Activated CD8-positive, alpha-beta T cell treated with anti-CD3 and anti-CD28 coated beads for 36 hours (primary cell): ENCODE data around the gene TMEM158. TPM values are rescaled to one million over a fixed set of nuclear protein-coding genes. Genes with fewer than 3 reads are reported as not detected.

Source experiments
- ATAC-seq: fragments of 200-7000 bp; cut with Tn5 transposase; one replicate; pipeline ENCODE4 v1.10.0; 2021; ENCODE audit warnings: mild to moderate bottlenecking, moderate library complexity
- CTCF ChIA-PET: fragments of 350-600 bp; sonication (Branson Sonifier 250); formaldehyde crosslinking; loops from one replicate; lab custom pipeline; 2021; ENCODE audit warnings: antibody characterized with exemption; lab: Charles Lee
- POLR2A ChIA-PET: fragments of 350-600 bp; sonication (Branson Sonifier 250); formaldehyde crosslinking; loops from one replicate; lab custom pipeline; 2021; ENCODE audit warnings: antibody characterized with exemption; lab: Charles Lee
- DNase-seq: peaks from one replicate; pipeline ENCODE4 v3.0.0-alpha.2; 2020
- H3K27ac Mint-ChIP-seq: one replicate; pipeline ENCODE4 v1.8.0; 2021; ENCODE audit warnings: mild to moderate bottlenecking, mixed read lengths
- H3K27me3 Mint-ChIP-seq: one replicate; pipeline ENCODE4 v1.8.0; 2021; ENCODE audit warnings: mixed read lengths
- H3K36me3 Mint-ChIP-seq: one replicate; pipeline ENCODE4 v1.8.0; 2021; ENCODE audit warnings: low read depth, mixed read lengths
- H3K4me1 Mint-ChIP-seq: one replicate; pipeline ENCODE4 v1.8.0; 2021; ENCODE audit warnings: low read depth, mixed read lengths
- H3K4me3 Mint-ChIP-seq: one replicate; pipeline ENCODE4 v1.8.0; 2021; ENCODE audit warnings: mild to moderate bottlenecking, moderate library complexity, mixed read lengths
- H3K9me3 Mint-ChIP-seq: one replicate; pipeline ENCODE4 v1.8.0; 2021; ENCODE audit warnings: mixed read lengths
- intact Hi-C: fragments of 100-400 bp; cut with micrococcal nuclease; formaldehyde crosslinking; loops from one replicate; pipeline ENCODE4 v1.10.0; 2022
- total RNA-seq, 2 experiments: library from RNA; stranded (reverse); gene quantifications; one replicate each; pipeline ENCODE4 v1.2.3, GENCODE V29; 2021
- TF ChIP-seq, protein P1 (sequence below): fragments of 200-600 bp; IDR thresholded peaks from one replicate; pipeline ENCODE4 v1.8.0; 2022; ENCODE audit warnings: antibody characterized with exemption, mild to moderate bottlenecking

TMEM158 gene
- total RNA-seq, 2 experiments from 2014 or later, result not detected

GRCh38 chr3:45212095-45212468, 14.0 kb downstream of the TMEM158 start:
- intact Hi-C loops, result no loop called here
- Mint-ChIP-seq H3K9me3 (no peaks in the 10 kb centered on the region), H3K4me3 (no peak overlapping the region), H3K27me3 (peaks cover 11% of the 10 kb centered on the region), H3K27ac (no peak overlapping the region), H3K4me1 (peaks cover 6% of the 10 kb centered on the region), H3K36me3 (no peaks in the 10 kb centered on the region)
- ATAC-seq (no peak), DNase-seq (no peak)
- POLR2A ChIA-PET, result no interaction called here
- TF ChIP-seq, protein P1, sequence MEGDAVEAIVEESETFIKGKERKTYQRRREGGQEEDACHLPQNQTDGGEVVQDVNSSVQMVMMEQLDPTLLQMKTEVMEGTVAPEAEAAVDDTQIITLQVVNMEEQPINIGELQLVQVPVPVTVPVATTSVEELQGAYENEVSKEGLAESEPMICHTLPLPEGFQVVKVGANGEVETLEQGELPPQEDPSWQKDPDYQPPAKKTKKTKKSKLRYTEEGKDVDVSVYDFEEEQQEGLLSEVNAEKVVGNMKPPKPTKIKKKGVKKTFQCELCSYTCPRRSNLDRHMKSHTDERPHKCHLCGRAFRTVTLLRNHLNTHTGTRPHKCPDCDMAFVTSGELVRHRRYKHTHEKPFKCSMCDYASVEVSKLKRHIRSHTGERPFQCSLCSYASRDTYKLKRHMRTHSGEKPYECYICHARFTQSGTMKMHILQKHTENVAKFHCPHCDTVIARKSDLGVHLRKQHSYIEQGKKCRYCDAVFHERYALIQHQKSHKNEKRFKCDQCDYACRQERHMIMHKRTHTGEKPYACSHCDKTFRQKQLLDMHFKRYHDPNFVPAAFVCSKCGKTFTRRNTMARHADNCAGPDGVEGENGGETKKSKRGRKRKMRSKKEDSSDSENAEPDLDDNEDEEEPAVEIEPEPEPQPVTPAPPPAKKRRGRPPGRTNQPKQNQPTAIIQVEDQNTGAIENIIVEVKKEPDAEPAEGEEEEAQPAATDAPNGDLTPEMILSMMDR, result no peak
- CTCF ChIA-PET, result interaction anchor here (1.5 to 12.4 kb wide), 2 partner anchors 171 to 184 kb away, joined by 4 to 390 read pairs; no protein-coding TSS in a partner anchor

DNA sequence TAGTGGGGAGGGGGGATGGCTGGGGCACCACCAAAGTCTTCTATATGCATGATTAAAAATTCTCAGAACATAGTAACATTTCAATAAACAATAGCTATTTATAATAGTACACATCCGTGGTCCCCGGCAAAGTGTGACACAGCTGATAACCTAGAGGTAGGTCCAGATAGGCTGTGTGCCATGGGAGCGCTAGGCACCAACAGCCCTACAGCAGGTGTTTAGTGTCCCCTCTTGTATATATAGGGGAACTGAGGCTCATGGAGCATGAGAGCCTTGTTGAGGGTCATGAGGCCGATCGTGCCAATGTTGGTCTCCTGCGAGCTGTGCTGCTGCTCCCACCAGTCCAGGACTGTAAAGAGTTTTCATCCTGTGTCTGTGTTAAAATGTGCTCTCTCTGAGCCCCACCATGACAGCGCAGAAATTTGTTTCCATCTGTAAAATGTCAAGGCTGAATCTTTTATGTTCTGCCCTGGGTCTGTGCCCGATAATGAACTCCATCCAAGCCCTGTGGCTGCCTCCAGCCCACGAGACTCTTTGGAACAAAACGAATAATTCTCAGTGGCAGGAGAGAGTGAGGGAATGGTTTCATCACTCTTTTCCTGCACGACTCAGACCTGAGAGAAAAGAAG, 14.5 kb downstream of the TMEM158 start:
- Mint-ChIP-seq H3K4me1 (peaks cover 6% of the 10 kb centered on the region), H3K4me3 (no peak overlapping the region), H3K27ac (no peak overlapping the region), H3K27me3 (peaks cover 11% of the 10 kb centered on the region), H3K9me3 (no peaks in the 10 kb centered on the region), H3K36me3 (no peaks in the 10 kb centered on the region)
- POLR2A ChIA-PET, result no interaction called here
- DNase-seq (no peak), ATAC-seq (no peak)
- intact Hi-C loops, result loop anchor here (2.0 kb wide), 1 partner anchor 171 kb away; no protein-coding TSS in a partner anchor
- TF ChIP-seq, protein P1, result no peak
- CTCF ChIA-PET, result interaction anchor here (0.5 to 12.4 kb wide), 14 partner anchors 13 to 215 kb away, joined by 3 to 390 read pairs (median 4); no protein-coding TSS in a partner anchor

DNA sequence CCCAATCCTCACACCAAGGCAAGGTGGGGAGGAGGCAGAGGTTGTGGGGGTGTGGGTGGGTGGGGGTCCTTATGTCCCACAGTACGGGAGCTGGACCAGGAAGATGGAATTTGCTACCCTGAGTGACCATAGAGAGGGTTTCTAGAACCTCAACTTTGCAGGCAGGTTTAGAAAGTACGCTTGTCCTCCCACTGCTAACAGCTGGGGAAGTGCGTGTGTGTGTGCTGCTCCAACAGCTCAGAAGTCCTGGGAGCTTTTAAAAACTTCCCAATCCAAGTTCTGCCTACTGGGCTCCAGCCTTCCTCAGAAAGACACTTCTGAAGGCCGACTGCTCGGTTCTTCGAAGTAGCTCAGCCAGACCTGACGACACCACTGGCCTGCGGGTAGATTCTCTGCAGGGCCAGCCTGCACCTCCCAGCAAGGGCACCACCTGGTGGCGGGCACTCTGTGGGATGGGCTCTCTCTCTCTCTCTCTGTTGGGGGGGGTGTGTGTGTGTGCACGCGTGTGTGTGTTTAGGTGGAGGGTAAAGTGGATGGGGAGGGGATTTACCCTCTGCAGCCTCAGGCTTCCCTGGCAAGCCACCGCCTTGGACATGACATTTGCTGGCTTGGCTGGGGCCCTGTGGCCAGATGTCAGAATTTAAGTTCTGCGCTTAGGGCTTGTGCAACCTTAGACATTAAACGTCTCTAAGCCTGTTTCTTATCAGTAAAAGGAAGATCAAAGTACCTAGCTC, 15.6 kb downstream of the TMEM158 start:
- DNase-seq, result peak; percentile 83
- peak; percentile 94 for ATAC-seq
- ChIA-PET CTCF (interaction anchor here (0.6 to 12.4 kb wide), 42 partner anchors 8 to 283 kb away, joined by 3 to 390 read pairs (median 4); no protein-coding TSS in a partner anchor), POLR2A (no interaction called here)
- H3K27ac Mint-ChIP-seq, result no peak overlapping the region
- H3K4me1 Mint-ChIP-seq, result peaks cover 6% of the 10 kb centered on the region
- no peaks in the 10 kb centered on the region for H3K36me3 Mint-ChIP-seq
- TF ChIP-seq, protein P1, result peak; percentile 71
- H3K27me3 Mint-ChIP-seq, result peaks cover 11% of the 10 kb centered on the region
- no peak overlapping the region for H3K4me3 Mint-ChIP-seq
- intact Hi-C loops, result loop anchor here (2.0 kb wide), 1 partner anchor 170 kb away; no protein-coding TSS in a partner anchor
- H3K9me3 Mint-ChIP-seq, result no peaks in the 10 kb centered on the region

GRCh38 chr3:45209526-45209925, 16.6 kb downstream of the TMEM158 start:
- no peak overlapping the region for H3K4me3 Mint-ChIP-seq
- peaks cover 11% of the 10 kb centered on the region for H3K27me3 Mint-ChIP-seq
- intact Hi-C loops, result no loop called here
- H3K27ac Mint-ChIP-seq, result no peak overlapping the region
- H3K9me3 Mint-ChIP-seq, result no peaks in the 10 kb centered on the region
- DNase-seq (no peak), ATAC-seq (no peak)
- ChIA-PET POLR2A (interaction anchor here (0.6 to 0.7 kb wide), 2 partner anchors 45 to 99 kb away, joined by 3 to 4 read pairs; no protein-coding TSS in a partner anchor), CTCF (interaction anchor here (0.7 to 12.4 kb wide), 14 partner anchors 9 to 253 kb away, joined by 3 to 390 read pairs (median 4); no protein-coding TSS in a partner anchor)
- TF ChIP-seq, protein P1, result no peak
- no peaks in the 10 kb centered on the region for H3K36me3 Mint-ChIP-seq
- peaks cover 6% of the 10 kb centered on the region for H3K4me1 Mint-ChIP-seq
